Measurements from ENCODE around the gene IL2RG.

Gene IL2RG

GRCh38 chrX:71111141-71111843, at the start of gene IL2RG:
TSS of gene IL2RG (minus strand) at chrX:71111577. CDS start at chrX:71111539, 38 bp downstream.
- TF ChIP-seq GATA2 (IDR thresholded peaks at IDR 0.05; ENCODE audit: low read depth, low read length) (no peak), GATA3 (IDR thresholded peaks at IDR 0.05; ENCODE audit: low read depth, low read length) (no peak)

- TF ChIP-seq GATA3 (IDR thresholded peaks at IDR 0.05; ENCODE audit: low read depth, low read length) (no peak), GATA2 (IDR thresholded peaks at IDR 0.05; ENCODE audit: low read depth, low read length) (no peak)
These were observed 49.1 kb upstream of the IL2RG start for GRCh38 chrX:71160475-71160874.

- TF ChIP-seq GATA3 (IDR thresholded peaks at IDR 0.05; ENCODE audit: low read depth, low read length) (no peak), GATA2 (IDR thresholded peaks at IDR 0.05; ENCODE audit: low read depth, low read length) (no peak)
These were observed 48.0 kb upstream of the IL2RG start for GRCh38 chrX:71159335-71159734.

GRCh38 chrX:71158603-71159002, 47.2 kb upstream of the IL2RG start:
- no peak for TF ChIP-seq GATA2 (IDR thresholded peaks at IDR 0.05; ENCODE audit: low read depth, low read length)
- TF ChIP-seq GATA3 (IDR thresholded peaks at IDR 0.05; ENCODE audit: low read depth, low read length) = no peak

GRCh38 chrX:71154641-71155040, 43.3 kb upstream of the IL2RG start:
- no peak for TF ChIP-seq GATA2 (IDR thresholded peaks at IDR 0.05; ENCODE audit: low read depth, low read length)
- TF ChIP-seq GATA3 (IDR thresholded peaks at IDR 0.05; ENCODE audit: low read depth, low read length) = no peak

GRCh38 chrX:71154196-71154595, 42.8 kb upstream of the IL2RG start:
- TF ChIP-seq GATA3 (IDR thresholded peaks at IDR 0.05; ENCODE audit: low read depth, low read length) (no peak), GATA2 (IDR thresholded peaks at IDR 0.05; ENCODE audit: low read depth, low read length) (no peak)

GRCh38 chrX:71151366-71151765, 40.0 kb upstream of the IL2RG start:
- TF ChIP-seq GATA2 (IDR thresholded peaks at IDR 0.05; ENCODE audit: low read depth, low read length) (no peak), GATA3 (IDR thresholded peaks at IDR 0.05; ENCODE audit: low read depth, low read length) (no peak)

- TF ChIP-seq GATA2 (IDR thresholded peaks at IDR 0.05; ENCODE audit: low read depth, low read length) (no peak), GATA3 (IDR thresholded peaks at IDR 0.05; ENCODE audit: low read depth, low read length) (no peak)
These were observed 36.9 kb upstream of the IL2RG start for GRCh38 chrX:71148278-71148663.

- TF ChIP-seq GATA3 (IDR thresholded peaks at IDR 0.05; ENCODE audit: low read depth, low read length) (no peak), GATA2 (IDR thresholded peaks at IDR 0.05; ENCODE audit: low read depth, low read length) (no peak)
These were observed 36.3 kb upstream of the IL2RG start for GRCh38 chrX:71147496-71148277.

GRCh38 chrX:71144651-71145050, 33.3 kb upstream of the IL2RG start, which contains the start of gene NLGN3:
TSS of gene NLGN3 (plus strand) at chrX:71144841. CDS start at chrX:71147750, 2,909 bp downstream.
- TF ChIP-seq GATA3 (IDR thresholded peaks at IDR 0.05; ENCODE audit: low read depth, low read length) = no peak
- TF ChIP-seq GATA2 (IDR thresholded peaks at IDR 0.05; ENCODE audit: low read depth, low read length) = no peak

- TF ChIP-seq GATA3 (IDR thresholded peaks at IDR 0.05; ENCODE audit: low read depth, low read length) = no peak
- no peak for TF ChIP-seq GATA2 (IDR thresholded peaks at IDR 0.05; ENCODE audit: low read depth, low read length)
These were observed 32.1 kb upstream of the IL2RG start for GRCh38 chrX:71143508-71143907.

- TF ChIP-seq GATA2 (IDR thresholded peaks at IDR 0.05; ENCODE audit: low read depth, low read length) (no peak), GATA3 (IDR thresholded peaks at IDR 0.05; ENCODE audit: low read depth, low read length) (no peak)
These were observed 29.1 kb upstream of the IL2RG start for GRCh38 chrX:71140440-71140839.

GRCh38 chrX:71131510-71131909, 20.1 kb upstream of the IL2RG start:
- TF ChIP-seq GATA3 (IDR thresholded peaks at IDR 0.05; ENCODE audit: low read depth, low read length) (no peak), GATA2 (IDR thresholded peaks at IDR 0.05; ENCODE audit: low read depth, low read length) (no peak)

GRCh38 chrX:71128915-71129765, 17.8 kb upstream of the IL2RG start:
- TF ChIP-seq GATA2 (IDR thresholded peaks at IDR 0.05; ENCODE audit: low read depth, low read length) (no peak), GATA3 (IDR thresholded peaks at IDR 0.05; ENCODE audit: low read depth, low read length) (no peak)

Measured in SH-SY5Y (cell line).